Prostate gland (tissue), 2 donors: ENCODE measurements around the gene LIPC. TPM values are rescaled to one million over a fixed set of nuclear protein-coding genes. Genes with fewer than 3 reads are reported as not detected.

Experiments used
- DNase-seq: peaks from one replicate; pipeline ENCODE4 v3.0.0-alpha.2; 2019; ENCODE audit warnings: low spot score
- H3K27ac ChIP-seq, 2 donors: fragments of 200-600 bp; sonication (generic); 2 replicates each; pipeline ENCODE4 v1.5.1; 2017 to 2019
- H3K27me3 ChIP-seq: fragments of 200-600 bp; sonication (generic); replicated peaks from 2 replicates; pipeline ENCODE4 v1.5.1; 2019; ENCODE audit not compliant: insufficient read depth
- H3K36me3 ChIP-seq, 2 donors: fragments of 200-600 bp; sonication (generic); 1 replicate in 1 of 2; 2 replicates in 1 of 2; pipeline versions ENCODE4 v1.5.1 to v1.8.1; 2017 to 2019
- H3K4me1 ChIP-seq: fragments of 200-600 bp; sonication (generic); replicated peaks from 2 replicates; pipeline ENCODE4 v1.5.1; 2019
- H3K4me3 ChIP-seq, 2 donors: fragments of 200-600 bp; sonication (generic); 2 replicates each; pipeline ENCODE4 v1.5.1; 2017 to 2019
- H3K9me3 ChIP-seq: fragments of 200-600 bp; sonication (generic); 2 replicates; pipeline ENCODE4 v1.5.1; 2017
- POLR2A ChIP-seq: fragments of 450-650 bp; IDR thresholded peaks from one replicate; pipeline ENCODE4 v1.6.1; 2016; ENCODE audit warnings: antibody characterized with exemption, mild to moderate bottlenecking
- POLR2AphosphoS5 ChIP-seq: sonication (generic); formaldehyde crosslinking; IDR thresholded peaks from one replicate; pipeline ENCODE4 v1.6.1; 2017; ENCODE audit warnings: antibody characterized with exemption
- WGBS: methylation state at CpG from one replicate; pipeline ENCODE4 v1.1.5; 2018; 5-methylcytosine and 5-hydroxymethylcytosine counted together
- intact Hi-C: fragments of 100-400 bp; cut with DNase I; formaldehyde crosslinking; loops from one replicate; pipeline ENCODE4 v1.14.2; 2022
- total RNA-seq, 2 donors: library from RNA; depleted of rRNA; stranded (reverse); fragments of >200 nt; gene quantifications; one replicate each; pipeline ENCODE4 v1.1.0, GENCODE V29; 2016
- TF ChIP-seq, protein P1 (sequence below), 4 experiments: fragments of 200-600 bp in 2 of 4; fragments of 450-650 bp in 2 of 4; sonication (generic) in 2 of 4; IDR thresholded peaks; 1 replicate in 3 of 4; 2 replicates in 1 of 4; pipeline ENCODE4 v1.5.1; 2016 to 2019; ENCODE audit warnings: antibody characterized with exemption in 4 of 4, mild to moderate bottlenecking in 2 of 4, moderate library complexity in 2 of 4

The LIPC gene
- total RNA-seq, 2 donors from 2014 or later, result 0.14 TPM; not detected in 1

GRCh38 chr15:58444658-58445332 lies 13.0 kb downstream of the LIPC start:
- 76% methylated on average over 11 of the region's 11 CpGs for WGBS
- H3K36me3 ChIP-seq, result no peaks in the 10 kb centered on the region
- intact Hi-C loops, result no loop called here
- no peak overlapping the region for H3K4me3 ChIP-seq
- DNase-seq, result no peak
- no peak for TF ChIP-seq POLR2AphosphoS5
- no peak overlapping the region for H3K27ac ChIP-seq
- H3K27me3 ChIP-seq, result no peaks in the 10 kb centered on the region
- peaks cover 4% of the 10 kb centered on the region for H3K4me1 ChIP-seq
- no peaks in the 10 kb centered on the region for H3K9me3 ChIP-seq

DNA sequence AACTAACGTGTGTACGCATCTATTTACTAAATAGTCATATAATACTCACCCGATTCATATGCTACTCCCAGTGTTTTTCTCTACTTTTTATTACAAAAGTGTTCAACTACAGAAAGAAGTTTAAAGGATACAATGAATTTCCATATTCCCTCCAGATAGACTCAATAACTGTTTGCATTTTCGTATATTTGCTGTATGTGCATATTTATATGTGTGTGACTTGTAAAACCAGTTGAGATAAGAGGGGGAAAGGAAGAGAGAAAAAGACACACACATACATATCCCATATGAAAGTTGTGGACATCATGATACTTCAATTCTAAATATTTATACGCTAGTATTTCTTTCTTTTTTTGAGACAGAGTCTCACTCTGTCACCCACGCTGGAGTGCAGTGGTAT lies 14.1 kb downstream of the LIPC start:
- WGBS, result 91% methylated on average over 6 of the region's 6 CpGs
- peaks cover 2% of the 10 kb centered on the region for H3K4me1 ChIP-seq
- TF ChIP-seq, protein P1, sequence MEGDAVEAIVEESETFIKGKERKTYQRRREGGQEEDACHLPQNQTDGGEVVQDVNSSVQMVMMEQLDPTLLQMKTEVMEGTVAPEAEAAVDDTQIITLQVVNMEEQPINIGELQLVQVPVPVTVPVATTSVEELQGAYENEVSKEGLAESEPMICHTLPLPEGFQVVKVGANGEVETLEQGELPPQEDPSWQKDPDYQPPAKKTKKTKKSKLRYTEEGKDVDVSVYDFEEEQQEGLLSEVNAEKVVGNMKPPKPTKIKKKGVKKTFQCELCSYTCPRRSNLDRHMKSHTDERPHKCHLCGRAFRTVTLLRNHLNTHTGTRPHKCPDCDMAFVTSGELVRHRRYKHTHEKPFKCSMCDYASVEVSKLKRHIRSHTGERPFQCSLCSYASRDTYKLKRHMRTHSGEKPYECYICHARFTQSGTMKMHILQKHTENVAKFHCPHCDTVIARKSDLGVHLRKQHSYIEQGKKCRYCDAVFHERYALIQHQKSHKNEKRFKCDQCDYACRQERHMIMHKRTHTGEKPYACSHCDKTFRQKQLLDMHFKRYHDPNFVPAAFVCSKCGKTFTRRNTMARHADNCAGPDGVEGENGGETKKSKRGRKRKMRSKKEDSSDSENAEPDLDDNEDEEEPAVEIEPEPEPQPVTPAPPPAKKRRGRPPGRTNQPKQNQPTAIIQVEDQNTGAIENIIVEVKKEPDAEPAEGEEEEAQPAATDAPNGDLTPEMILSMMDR (IDR thresholded peaks at IDR 0.05), result no peak
- TF ChIP-seq POLR2A (no peak), POLR2AphosphoS5 (no peak)
- no peak for DNase-seq
- H3K9me3 ChIP-seq, result no peaks in the 10 kb centered on the region
- no peaks in the 10 kb centered on the region for H3K36me3 ChIP-seq
- no peak overlapping the region for H3K4me3 ChIP-seq
- intact Hi-C loops, result no loop called here
- no peak overlapping the region for H3K27ac ChIP-seq
- H3K27me3 ChIP-seq, result no peaks in the 10 kb centered on the region

GRCh38 chr15:58446521-58446920 lies 14.7 kb downstream of the LIPC start:
- WGBS, result 98% methylated on average over 5 of the region's 5 CpGs
- intact Hi-C loops, result no loop called here
- no peak for DNase-seq
- no peaks in the 10 kb centered on the region for H3K27me3 ChIP-seq
- TF ChIP-seq, protein P1 (IDR thresholded peaks at IDR 0.05), result no peak
- TF ChIP-seq POLR2A (no peak), POLR2AphosphoS5 (no peak)
- no peaks in the 10 kb centered on the region for H3K9me3 ChIP-seq
- H3K4me1 ChIP-seq, result peaks cover 2% of the 10 kb centered on the region
- H3K4me3 ChIP-seq, result no peak overlapping the region
- no peaks in the 10 kb centered on the region for H3K36me3 ChIP-seq
- no peak overlapping the region for H3K27ac ChIP-seq

GRCh38 chr15:58447271-58448010 lies 15.7 kb downstream of the LIPC start:
- Histone ChIP-seq H3K4me3 (no peak overlapping the region), H3K9me3 (no peaks in the 10 kb centered on the region), H3K27me3 (no peaks in the 10 kb centered on the region), H3K27ac (no peak overlapping the region), H3K36me3 (no peaks in the 10 kb centered on the region), H3K4me1 (peaks cover 2% of the 10 kb centered on the region)
- 76% methylated on average over 10 of the region's 10 CpGs for WGBS
- TF ChIP-seq POLR2AphosphoS5, result no peak
- TF ChIP-seq, protein P1 (IDR thresholded peaks at IDR 0.05), result no peak
- TF ChIP-seq POLR2A, result no peak
- no peak for DNase-seq
- intact Hi-C loops, result no loop called here

- Histone ChIP-seq H3K4me1 (peaks cover 2% of the 10 kb centered on the region), H3K36me3 (no peaks in the 10 kb centered on the region), H3K9me3 (no peaks in the 10 kb centered on the region), H3K27ac (no peak overlapping the region), H3K27me3 (no peaks in the 10 kb centered on the region), H3K4me3 (no peak overlapping the region)
- intact Hi-C loops, result no loop called here
- TF ChIP-seq, protein P1 (IDR thresholded peaks at IDR 0.05), result no peak
- TF ChIP-seq POLR2AphosphoS5, result no peak
- no peak for TF ChIP-seq POLR2A
- DNase-seq, result no peak
- 95% methylated on average over 3 of the region's 5 CpGs for WGBS
These were observed 16.5 kb downstream of the LIPC start for GRCh38 chr15:58448331-58448730.
